ENCODE data around the gene FIBIN.

Gene FIBIN

GRCh38 chr11:27022659-27023251 is 28.8 kb downstream of the FIBIN start:
- DNase-seq (ENCODE audit: low read depth, low spot score): no peak

- no peak for DNase-seq (ENCODE audit: low read depth, low spot score)
These were observed 31.0 kb downstream of the FIBIN start for GRCh38 chr11:27024865-27025264.

- no peak for DNase-seq (ENCODE audit: low read depth, low spot score)
These were observed 31.5 kb downstream of the FIBIN start for GRCh38 chr11:27025312-27025955.

- no peak for DNase-seq (ENCODE audit: low read depth, low spot score)
These were observed 32.2 kb downstream of the FIBIN start for GRCh38 chr11:27025957-27026733.

GRCh38 chr11:27028561-27028965 is 34.7 kb downstream of the FIBIN start:
- no peak for DNase-seq (ENCODE audit: low read depth, low spot score)

- DNase-seq (ENCODE audit: low read depth, low spot score): no peak
These were observed 36.1 kb downstream of the FIBIN start for GRCh38 chr11:27029966-27030365.

GRCh38 chr11:27031754-27032153 is 37.8 kb downstream of the FIBIN start:
- DNase-seq (ENCODE audit: low read depth, low spot score): no peak

- no peak for DNase-seq (ENCODE audit: low read depth, low spot score)
These were observed 46.0 kb downstream of the FIBIN start for GRCh38 chr11:27039873-27040272.

GRCh38 chr11:27040302-27041115 is 46.6 kb downstream of the FIBIN start, which contains the start of gene BBOX1:
Gene BBOX1, plus strand, starts transcription at chr11:27040815. Its CDS starts 14,616 bp downstream, at chr11:27055431.
- no peak for DNase-seq (ENCODE audit: low read depth, low spot score)

GRCh38 chr11:27041141-27041899 is 47.4 kb downstream of the FIBIN start:
- no peak for DNase-seq (ENCODE audit: low read depth, low spot score)
